NCI-H82 treated with DMSO at 0.1 percent for 48 hours (cell line): Measurements from ENCODE around the gene KASH5.

Experiments used
- DNase-seq: peaks from one replicate; lab custom pipeline; 2025; ENCODE audit not compliant: unreplicated experiment; lab: John Stamatoyannopoulos, UW

KASH5 gene

GRCh38 chr19:49420227-49420626, 32.2 kb downstream of the KASH5 start:
- no peak for DNase-seq

- peak; percentile 68 for DNase-seq
Measured at GRCh38 chr19:49421039-49421877, 33.2 kb downstream of the KASH5 start.

GRCh38 chr19:49421878-49422202, 33.8 kb downstream of the KASH5 start:
- no peak for DNase-seq

- DNase-seq: peak; percentile 53
Measured at GRCh38 chr19:49422407-49423070, 34.5 kb downstream of the KASH5 start.

- DNase-seq: no peak
Measured at GRCh38 chr19:49423071-49423984, 35.3 kb downstream of the KASH5 start, which contains the start of gene PTH2. TSS of gene PTH2 (minus strand) at chr19:49423441. CDS start at chr19:49423339, 102 bp downstream.

- no peak for DNase-seq
Measured at GRCh38 chr19:49423985-49424303, 35.9 kb downstream of the KASH5 start.

- DNase-seq: no peak
Measured at GRCh38 chr19:49425178-49425577, 37.1 kb downstream of the KASH5 start, which contains the start of gene GFY. TSS of gene GFY (plus strand) at chr19:49425388. CDS start at chr19:49426431, 1,043 bp downstream.

GRCh38 chr19:49425922-49426592, 38.0 kb downstream of the KASH5 start:
- DNase-seq: peak; percentile 42

GRCh38 chr19:49427339-49427738, 39.3 kb downstream of the KASH5 start:
- DNase-seq: no peak

- DNase-seq: no peak
Measured at GRCh38 chr19:49427855-49428546, 40.0 kb downstream of the KASH5 start.

- no peak for DNase-seq
Measured at GRCh38 chr19:49428547-49429451, 40.8 kb downstream of the KASH5 start.

- DNase-seq: no peak
Measured at GRCh38 chr19:49430172-49430677, 42.2 kb downstream of the KASH5 start.

- no peak for DNase-seq
Measured at GRCh38 chr19:49430678-49431329, 42.8 kb downstream of the KASH5 start.

- no peak for DNase-seq
Measured at GRCh38 chr19:49431330-49431749, 43.3 kb downstream of the KASH5 start.

- no peak for DNase-seq
Measured at GRCh38 chr19:49432141-49433073, 44.4 kb downstream of the KASH5 start.

GRCh38 chr19:49433240-49433901, 45.3 kb downstream of the KASH5 start:
- DNase-seq: no peak
